Progenitor cell of endocrine pancreas (in vitro differentiated cells): ENCODE data around the gene CCDC122. TPM values are rescaled to one million over a fixed set of nuclear protein-coding genes. Genes with fewer than 3 reads are reported as not detected.

ENCODE experiments used
- DNase-seq: peaks from one replicate; pipeline ENCODE4 v3.0.0; 2021; ENCODE audit warnings: low spot score; ENCODE audit not compliant: unreplicated experiment
- H3K27ac Mint-ChIP-seq: 2 replicates; pipeline ENCODE4 v1.8.0; 2021; ENCODE audit warnings: mild to moderate bottlenecking, moderate library complexity, mixed read lengths
- H3K27me3 Mint-ChIP-seq: 2 replicates; pipeline ENCODE4 v1.8.0; 2021; ENCODE audit warnings: mixed read lengths
- H3K36me3 Mint-ChIP-seq: 2 replicates; pipeline ENCODE4 v1.8.0; 2022; ENCODE audit warnings: mixed read lengths; ENCODE audit not compliant: insufficient read depth
- H3K4me1 Mint-ChIP-seq: 2 replicates; pipeline ENCODE4 v1.8.0; 2021; ENCODE audit warnings: low read depth, mixed read lengths
- H3K4me3 Mint-ChIP-seq: 2 replicates; pipeline ENCODE4 v1.8.0; 2021; ENCODE audit warnings: low read depth, mild to moderate bottlenecking, moderate library complexity, mixed read lengths
- H3K9me3 Mint-ChIP-seq: 2 replicates; pipeline ENCODE4 v1.8.0; 2021; ENCODE audit warnings: low read depth, mixed read lengths
- total RNA-seq: library from RNA; stranded (reverse); gene quantifications from 2 replicates; pipeline ENCODE4 v1.2.1, GENCODE V29; 2021
- TF ChIP-seq, protein P1 (sequence below): fragments of 200-600 bp; sonication (generic); IDR thresholded peaks from one replicate; pipeline ENCODE4 v1.5.0; 2021; ENCODE audit warnings: antibody characterized with exemption, mild to moderate bottlenecking; ENCODE audit not compliant: unreplicated experiment

Gene CCDC122
- total RNA-seq, 1 donor from 2014 or later, result 12.4 TPM

DNA sequence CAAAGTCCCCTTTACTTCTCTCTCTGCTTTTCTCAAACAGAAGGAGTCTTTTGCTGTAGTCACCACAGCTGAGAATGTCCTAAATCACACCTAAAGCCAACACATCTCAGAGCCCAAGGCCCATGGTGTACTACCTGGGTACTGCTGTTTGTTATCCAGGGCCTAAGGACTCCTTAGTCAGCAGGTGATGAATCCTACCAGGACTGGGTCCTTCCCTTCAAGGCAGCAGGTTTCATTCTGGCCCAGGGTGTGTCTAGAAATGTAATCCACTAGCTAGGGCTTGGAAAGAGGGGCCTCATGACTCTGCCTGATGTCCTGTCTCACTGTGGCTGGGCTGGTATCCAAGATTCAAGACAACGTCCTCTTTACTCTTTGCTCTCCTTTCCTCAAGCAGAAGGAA lies 56.6 kb downstream of the CCDC122 start:
- H3K36me3 Mint-ChIP-seq, result no peaks in the 10 kb centered on the region
- TF ChIP-seq, protein P1, sequence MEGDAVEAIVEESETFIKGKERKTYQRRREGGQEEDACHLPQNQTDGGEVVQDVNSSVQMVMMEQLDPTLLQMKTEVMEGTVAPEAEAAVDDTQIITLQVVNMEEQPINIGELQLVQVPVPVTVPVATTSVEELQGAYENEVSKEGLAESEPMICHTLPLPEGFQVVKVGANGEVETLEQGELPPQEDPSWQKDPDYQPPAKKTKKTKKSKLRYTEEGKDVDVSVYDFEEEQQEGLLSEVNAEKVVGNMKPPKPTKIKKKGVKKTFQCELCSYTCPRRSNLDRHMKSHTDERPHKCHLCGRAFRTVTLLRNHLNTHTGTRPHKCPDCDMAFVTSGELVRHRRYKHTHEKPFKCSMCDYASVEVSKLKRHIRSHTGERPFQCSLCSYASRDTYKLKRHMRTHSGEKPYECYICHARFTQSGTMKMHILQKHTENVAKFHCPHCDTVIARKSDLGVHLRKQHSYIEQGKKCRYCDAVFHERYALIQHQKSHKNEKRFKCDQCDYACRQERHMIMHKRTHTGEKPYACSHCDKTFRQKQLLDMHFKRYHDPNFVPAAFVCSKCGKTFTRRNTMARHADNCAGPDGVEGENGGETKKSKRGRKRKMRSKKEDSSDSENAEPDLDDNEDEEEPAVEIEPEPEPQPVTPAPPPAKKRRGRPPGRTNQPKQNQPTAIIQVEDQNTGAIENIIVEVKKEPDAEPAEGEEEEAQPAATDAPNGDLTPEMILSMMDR, result no peak
- peaks cover 3% of the 10 kb centered on the region for H3K9me3 Mint-ChIP-seq
- no peak overlapping the region for H3K4me3 Mint-ChIP-seq
- DNase-seq, result no peak
- H3K27ac Mint-ChIP-seq, result no peak overlapping the region
- no peaks in the 10 kb centered on the region for H3K27me3 Mint-ChIP-seq
- no peaks in the 10 kb centered on the region for H3K4me1 Mint-ChIP-seq

GRCh38 chr13:43816401-43816889 lies 63.1 kb downstream of the CCDC122 start:
- Mint-ChIP-seq H3K4me1 (no peaks in the 10 kb centered on the region), H3K4me3 (no peak overlapping the region), H3K27ac (no peak overlapping the region), H3K27me3 (no peaks in the 10 kb centered on the region), H3K9me3 (peaks cover 3% of the 10 kb centered on the region), H3K36me3 (no peaks in the 10 kb centered on the region)
- TF ChIP-seq, protein P1, result no peak
- no peak for DNase-seq

GRCh38 chr13:43815204-43815603 lies 64.3 kb downstream of the CCDC122 start:
- H3K36me3 Mint-ChIP-seq, result no peaks in the 10 kb centered on the region
- H3K27ac Mint-ChIP-seq, result no peak overlapping the region
- no peaks in the 10 kb centered on the region for H3K4me1 Mint-ChIP-seq
- H3K4me3 Mint-ChIP-seq, result no peak overlapping the region
- TF ChIP-seq, protein P1, result no peak
- no peak for DNase-seq
- H3K27me3 Mint-ChIP-seq, result no peaks in the 10 kb centered on the region
- H3K9me3 Mint-ChIP-seq, result peaks cover 3% of the 10 kb centered on the region

DNA sequence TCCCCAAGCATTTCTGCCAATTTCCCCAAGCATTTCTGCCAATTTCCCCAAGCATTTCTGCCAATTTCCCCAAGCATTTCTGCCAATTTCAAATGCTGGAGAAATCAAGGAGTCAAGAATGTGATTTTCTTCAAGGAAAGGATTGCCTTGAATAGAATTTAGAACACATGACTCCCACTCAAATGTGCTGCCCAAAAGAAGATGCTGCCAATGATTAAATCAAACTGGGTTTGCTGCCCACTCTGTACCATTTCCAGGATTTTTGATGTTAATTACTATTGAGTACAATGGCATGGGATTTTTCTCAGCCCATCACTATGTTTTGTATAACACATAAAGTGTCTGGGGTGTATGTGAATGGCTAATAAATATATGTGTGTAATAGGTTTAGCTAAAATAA lies 70.9 kb downstream of the CCDC122 start:
- peaks cover 2% of the 10 kb centered on the region for H3K9me3 Mint-ChIP-seq

DNA sequence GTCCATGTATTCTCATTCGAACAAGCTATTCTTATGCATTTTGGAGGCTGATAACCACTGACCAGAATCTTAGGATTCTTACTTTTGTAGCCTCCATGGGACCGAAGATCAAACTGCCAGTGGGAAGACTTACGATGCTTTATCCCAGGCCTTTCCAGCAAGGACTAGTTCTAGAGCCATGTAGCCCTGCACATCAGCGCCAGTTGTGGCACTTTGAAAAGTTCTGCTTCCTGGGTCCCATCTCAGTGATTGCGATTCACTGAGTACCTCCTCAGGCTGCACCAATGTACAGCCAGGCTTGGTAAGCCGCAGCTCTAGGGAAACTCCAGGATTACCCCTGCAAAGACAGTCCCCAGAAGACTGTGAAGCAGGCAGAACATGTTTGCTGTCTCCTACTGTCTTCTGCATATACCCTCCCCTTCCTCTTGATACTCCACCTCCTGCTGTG lies 73.8 kb downstream of the CCDC122 start:
- Mint-ChIP-seq H3K4me1 (peaks cover 1% of the 10 kb centered on the region), H3K4me3 (no peak overlapping the region), H3K36me3 (no peaks in the 10 kb centered on the region), H3K27me3 (peaks cover 8% of the 10 kb centered on the region), H3K27ac (no peak overlapping the region), H3K9me3 (peaks cover 2% of the 10 kb centered on the region)
- TF ChIP-seq, protein P1, result no peak
- DNase-seq, result no peak

More for the DNA sequence above, 70.9 kb downstream of the CCDC122 start:
- DNase-seq, result no peak
- no peak overlapping the region for H3K27ac Mint-ChIP-seq
- no peak overlapping the region for H3K4me3 Mint-ChIP-seq
- H3K27me3 Mint-ChIP-seq, result peaks cover 8% of the 10 kb centered on the region
- TF ChIP-seq, protein P1, result no peak
- no peaks in the 10 kb centered on the region for H3K36me3 Mint-ChIP-seq
- H3K4me1 Mint-ChIP-seq, result peaks cover 1% of the 10 kb centered on the region
